ENCODE data around the gene CCDC97.

DNA sequence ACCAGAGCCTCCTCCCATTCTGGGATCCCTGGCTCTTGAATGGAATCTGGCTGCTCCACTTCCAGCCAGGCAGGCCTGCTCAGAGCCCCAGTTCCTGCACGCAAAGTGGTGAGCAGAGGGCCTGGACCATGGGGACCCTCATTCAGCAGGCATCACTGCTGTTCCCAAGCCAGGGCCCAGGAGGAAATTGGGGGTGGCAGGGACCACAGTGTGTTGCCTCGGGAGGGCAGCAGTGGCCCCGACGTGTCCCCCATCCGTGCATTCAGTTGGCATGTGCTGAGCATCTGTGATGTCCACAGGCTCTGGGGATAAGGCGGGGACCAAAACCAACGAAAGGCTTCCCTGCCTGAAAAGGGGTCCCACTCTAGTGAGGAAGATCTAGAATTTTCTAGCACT, 11.2 kb downstream of the CCDC97 start:
- no peak for TF ChIP-seq POLR2AphosphoS5 (IDR thresholded peaks at IDR 0.05)
- TF ChIP-seq CTCF (IDR thresholded peaks at IDR 0.05), result no peak

Measured in sigmoid colon (tissue), 4 donors.